GM12874 (cell line): ENCODE measurements around the gene SAMD4A.

Source experiments
- TF ChIP-seq, protein P1 (sequence below): IDR thresholded peaks from 2 replicates; pipeline ENCODE4 v1.5.1; 2011; ENCODE audit warnings: low read depth, mild to moderate bottlenecking, control low read depth, low read length, moderate library complexity; ENCODE audit not compliant: insufficient read depth

The SAMD4A gene

DNA sequence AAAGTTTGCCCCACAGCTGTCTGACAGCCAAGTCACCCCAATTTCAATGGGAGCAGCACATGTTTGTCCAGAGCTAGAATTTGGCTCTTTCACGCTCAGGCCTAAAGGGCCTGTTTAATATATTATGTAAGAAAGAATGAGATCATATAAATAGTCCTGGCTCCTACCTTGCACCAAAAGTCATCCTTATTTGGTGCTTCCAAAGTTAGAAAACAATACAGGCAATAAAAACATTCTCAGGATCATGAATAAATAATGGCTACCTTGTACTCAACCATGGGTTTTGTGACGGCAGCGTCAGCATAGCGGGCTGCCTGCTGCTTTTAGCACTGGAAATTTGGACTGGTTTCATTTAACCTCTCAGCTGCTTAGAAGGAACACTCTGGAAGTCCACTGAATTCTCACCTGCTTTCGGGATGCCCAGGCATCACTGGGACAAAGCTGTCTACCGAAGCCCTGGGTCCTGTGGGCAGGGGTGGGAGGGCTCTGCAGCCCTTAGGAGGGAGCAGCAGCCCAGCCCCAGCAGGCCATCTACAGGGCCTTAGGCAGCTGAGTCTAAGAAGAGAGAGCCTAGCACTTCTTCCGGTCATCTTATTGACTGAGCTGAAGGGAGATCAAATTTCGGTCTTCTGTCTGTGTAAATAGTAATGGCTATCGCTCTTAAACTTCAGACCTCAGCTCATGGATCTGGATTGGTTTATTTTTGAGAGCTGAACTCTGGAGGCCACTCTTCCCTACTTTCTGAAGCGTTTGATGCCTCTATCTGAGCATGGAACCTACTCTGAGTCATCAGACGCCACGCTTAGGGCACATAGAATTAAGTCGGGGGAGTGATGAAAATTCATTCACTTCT is 106.5 kb downstream of the SAMD4A start:
- TF ChIP-seq, protein P1, sequence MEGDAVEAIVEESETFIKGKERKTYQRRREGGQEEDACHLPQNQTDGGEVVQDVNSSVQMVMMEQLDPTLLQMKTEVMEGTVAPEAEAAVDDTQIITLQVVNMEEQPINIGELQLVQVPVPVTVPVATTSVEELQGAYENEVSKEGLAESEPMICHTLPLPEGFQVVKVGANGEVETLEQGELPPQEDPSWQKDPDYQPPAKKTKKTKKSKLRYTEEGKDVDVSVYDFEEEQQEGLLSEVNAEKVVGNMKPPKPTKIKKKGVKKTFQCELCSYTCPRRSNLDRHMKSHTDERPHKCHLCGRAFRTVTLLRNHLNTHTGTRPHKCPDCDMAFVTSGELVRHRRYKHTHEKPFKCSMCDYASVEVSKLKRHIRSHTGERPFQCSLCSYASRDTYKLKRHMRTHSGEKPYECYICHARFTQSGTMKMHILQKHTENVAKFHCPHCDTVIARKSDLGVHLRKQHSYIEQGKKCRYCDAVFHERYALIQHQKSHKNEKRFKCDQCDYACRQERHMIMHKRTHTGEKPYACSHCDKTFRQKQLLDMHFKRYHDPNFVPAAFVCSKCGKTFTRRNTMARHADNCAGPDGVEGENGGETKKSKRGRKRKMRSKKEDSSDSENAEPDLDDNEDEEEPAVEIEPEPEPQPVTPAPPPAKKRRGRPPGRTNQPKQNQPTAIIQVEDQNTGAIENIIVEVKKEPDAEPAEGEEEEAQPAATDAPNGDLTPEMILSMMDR: no peak

DNA sequence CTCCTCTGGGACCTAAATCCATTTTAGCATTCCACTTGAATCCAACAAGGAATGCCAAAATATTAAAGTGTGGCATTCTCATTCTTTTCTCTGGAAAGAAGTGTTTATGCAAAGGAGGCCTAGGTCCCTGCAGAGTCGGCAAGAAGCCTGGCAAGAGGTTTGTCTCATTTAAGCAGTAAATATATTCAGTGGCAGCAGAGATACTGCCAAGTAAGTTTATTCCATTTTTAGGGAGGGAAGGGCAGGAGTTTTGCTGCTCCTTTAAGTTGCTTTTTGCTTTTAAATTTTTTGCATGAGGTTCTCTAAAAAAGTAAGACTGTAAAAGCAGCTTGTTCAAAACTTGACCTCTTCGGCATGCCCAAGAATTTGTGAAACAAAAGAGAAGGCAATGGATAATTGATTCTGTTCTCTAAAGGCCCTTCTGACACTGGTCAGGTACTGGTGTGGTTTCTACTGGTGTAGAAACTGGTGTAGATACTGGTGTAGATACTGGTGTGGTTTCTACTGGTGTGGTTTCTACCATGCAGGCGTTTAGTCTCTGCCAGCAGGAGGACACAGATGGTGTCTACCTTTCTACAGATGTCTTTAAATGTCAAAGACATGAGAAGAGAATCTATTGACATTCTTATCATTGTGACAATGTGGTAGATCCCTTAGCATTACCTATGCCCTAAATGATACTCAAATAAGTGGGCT is 107.3 kb downstream of the SAMD4A start:
- TF ChIP-seq, protein P1: no peak

DNA sequence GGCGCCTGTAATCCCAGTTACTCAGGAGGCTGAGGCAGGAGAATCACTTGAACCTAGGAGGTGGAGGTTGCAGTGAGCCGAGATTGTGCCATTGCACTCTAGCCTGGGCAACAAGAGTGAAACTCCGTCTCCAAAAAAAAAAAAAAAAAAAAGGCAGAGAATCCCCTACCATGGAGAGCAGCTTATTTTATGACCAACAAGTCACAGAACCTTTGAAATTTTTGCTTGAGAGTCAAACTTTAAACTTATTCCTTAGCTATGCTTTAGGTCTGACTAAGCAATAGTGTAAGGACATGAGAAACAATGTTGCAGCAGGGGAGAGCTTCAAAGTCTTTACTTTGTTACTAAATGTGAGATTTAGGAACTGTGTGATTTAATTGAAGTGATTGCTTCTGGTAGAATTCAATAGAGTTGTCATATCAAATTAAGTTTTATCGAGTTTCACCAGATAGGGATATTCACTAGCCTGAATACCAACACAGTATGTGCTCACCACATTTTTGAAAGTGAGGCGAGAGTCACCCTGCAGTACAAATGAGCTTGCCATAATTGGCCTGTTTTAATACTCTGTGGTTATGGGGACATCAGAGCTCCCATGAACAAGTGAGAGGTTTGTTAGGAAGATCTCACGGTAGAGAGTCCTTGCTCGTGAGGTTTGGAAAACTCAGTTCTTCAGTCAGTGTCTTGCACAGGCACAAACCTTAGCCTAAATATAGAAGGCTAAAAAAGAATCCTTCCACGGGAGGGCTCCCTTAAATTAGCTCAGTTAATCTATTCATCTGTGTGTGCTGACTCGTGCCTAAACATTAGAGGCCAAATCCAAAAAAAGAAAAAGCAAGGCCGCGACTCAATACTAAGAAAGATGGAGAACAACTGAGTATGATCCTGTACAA is 108.6 kb downstream of the SAMD4A start:
- TF ChIP-seq, protein P1: no peak

DNA sequence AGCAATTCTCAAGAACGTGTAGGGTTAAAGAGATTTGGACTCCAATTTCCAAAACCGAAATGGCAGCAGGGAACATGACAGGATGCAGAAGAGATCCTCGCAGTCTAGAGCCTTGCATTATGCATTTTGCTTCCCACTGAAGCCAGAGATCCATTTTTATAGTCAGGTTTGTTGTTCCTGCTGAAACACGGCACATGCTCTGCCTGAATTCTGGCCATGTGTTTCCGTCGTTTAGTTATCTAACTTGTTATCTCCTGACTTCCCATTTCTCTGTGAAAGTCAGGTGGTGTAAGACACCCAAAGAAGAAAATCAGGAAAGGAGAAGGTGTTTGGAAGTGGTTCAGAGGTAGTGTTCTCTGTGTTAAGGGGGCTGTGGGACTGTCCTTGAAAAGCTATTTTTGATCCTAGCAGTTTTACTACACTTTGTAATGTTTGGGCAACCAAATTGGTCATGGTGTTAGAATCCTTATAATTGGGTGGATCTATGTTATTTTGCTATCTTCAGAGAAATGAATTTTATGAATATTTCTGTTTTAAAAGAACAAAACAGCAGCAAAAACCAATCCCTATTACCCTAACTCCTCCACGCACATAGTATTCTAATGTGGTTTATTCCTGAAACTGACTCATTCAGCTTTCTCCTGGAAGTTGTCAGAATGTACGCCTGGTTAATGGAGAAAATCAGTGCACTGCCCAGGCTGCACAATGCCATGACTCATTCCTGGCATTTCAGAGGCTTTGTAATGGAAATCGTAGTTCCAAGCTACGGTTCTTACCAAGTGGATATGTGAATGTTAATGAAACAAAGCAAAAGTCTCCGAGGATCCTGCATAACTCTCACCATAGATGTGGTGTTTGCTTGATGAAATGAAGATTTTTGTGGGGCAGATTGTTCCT is 110.1 kb downstream of the SAMD4A start:
- TF ChIP-seq, protein P1: no peak

DNA sequence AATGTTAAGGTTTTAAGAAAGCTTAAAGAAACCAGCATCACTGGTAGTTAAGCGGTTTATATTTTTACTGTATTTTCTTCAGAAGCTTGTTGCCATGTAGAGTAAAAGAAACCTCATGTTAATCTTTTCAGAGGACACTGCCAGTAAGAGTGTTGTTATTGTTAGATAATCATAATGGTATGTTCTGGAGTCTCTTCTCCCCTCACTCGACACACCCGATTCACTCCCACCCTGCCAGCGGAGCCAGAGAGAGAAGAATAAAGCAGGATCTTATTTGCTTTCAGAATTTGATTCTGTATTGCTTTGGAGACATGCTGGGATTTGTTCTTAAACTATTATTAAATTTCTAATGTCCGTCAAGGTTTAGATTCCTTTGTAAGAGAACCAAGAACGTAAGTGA is 113.7 kb downstream of the SAMD4A start:
- TF ChIP-seq, protein P1: no peak

DNA sequence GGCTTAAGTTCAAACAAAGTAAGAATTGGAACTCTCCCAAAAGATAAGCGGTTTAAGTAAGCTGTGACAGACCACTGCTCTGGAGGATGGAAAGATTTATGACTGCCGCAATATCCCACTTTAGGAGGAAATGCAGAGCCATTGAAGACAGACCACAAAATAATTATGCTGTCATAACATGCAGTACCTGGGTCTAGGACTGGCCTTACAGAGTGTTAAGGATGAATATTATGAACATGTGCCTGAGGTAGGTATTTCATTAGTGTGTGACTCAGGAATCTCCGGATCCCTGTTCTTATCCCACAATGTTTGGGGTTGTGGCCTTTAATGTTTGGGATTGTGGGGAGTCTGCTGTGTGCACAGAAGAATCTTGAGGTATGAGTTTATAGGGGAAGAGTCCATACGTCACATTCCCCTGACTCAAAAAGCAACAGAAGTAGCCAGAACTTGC is 114.9 kb downstream of the SAMD4A start:
- TF ChIP-seq, protein P1: no peak
